GM12865 (cell line): ENCODE results near the gene WDR89.

Experiments used
- DNase-seq: peaks from one replicate; pipeline ENCODE4 v3.0.0; 2010; ENCODE audit warnings: low read depth
- H3K4me3 ChIP-seq: 2 replicates; pipeline ENCODE4 v1.5.1; 2011; ENCODE audit warnings: mild to moderate bottlenecking, low read depth, low read length, control low read depth
- CTCF ChIP-seq: IDR thresholded peaks from 2 replicates; pipeline ENCODE4 v1.5.1; 2011; ENCODE audit warnings: low read length, control low read depth, low read depth, inconsistent platforms; ENCODE audit not compliant: insufficient read depth; ENCODE audit errors: missing control alignments

Gene WDR89

DNA sequence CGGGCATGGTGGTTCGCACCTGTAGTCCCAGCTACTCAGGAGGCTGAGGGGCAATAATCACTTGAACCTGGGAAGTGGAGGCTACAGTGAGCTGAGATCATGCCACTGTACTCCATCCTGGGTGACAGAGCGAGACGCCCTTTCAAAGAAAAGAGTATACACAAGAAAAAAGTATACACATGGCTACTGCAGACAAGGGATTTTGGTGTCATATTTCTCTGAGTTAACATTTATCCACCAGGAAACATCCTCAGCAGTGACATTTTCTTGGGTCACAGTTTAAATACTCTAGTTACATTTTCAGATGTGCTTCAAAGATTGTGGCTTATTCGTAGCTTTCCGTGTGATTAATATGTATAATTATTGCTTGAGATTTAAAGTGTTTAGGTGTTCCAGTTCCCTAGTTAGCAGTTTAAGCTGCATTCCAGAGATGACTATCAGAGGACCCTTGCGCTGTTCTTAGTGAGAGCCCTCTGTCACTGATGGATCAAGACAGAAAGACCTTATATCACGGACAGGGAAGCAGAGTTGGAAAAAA lies 93.8 kb downstream of the WDR89 start:
- DNase-seq: no peak
- no peak overlapping the region for H3K4me3 ChIP-seq
- no peak for TF ChIP-seq CTCF
